SK-N-SH (cell line): ENCODE results near the gene BTK. TPM values are rescaled to one million over a fixed set of nuclear protein-coding genes. Genes with fewer than 3 reads are reported as not detected.

Experiments
- CTCF ChIA-PET: fragments of 300-600, 350-600 bp; formaldehyde crosslinking; extraction: SDS; loops from one replicate; lab custom pipeline; 2021; lab: Yijun Ruan, JAX
- POLR2A ChIA-PET: fragments of 350-600 bp; sonication (Branson Sonifier 250); formaldehyde crosslinking; extraction: SDS; loops from one replicate; lab custom pipeline; 2020; ENCODE audit warnings: antibody characterized with exemption, inconsistent platforms; lab: Yijun Ruan, JAX
- DNase-seq: peaks from one replicate; pipeline ENCODE4 v3.0.0; 2012
- H2AFZ ChIP-seq: fragments of 200-600 bp; sonication (generic); 2 replicates; pipeline ENCODE4 v1.8.1; 2016; ENCODE audit warnings: antibody characterized with exemption, mild to moderate bottlenecking, low read depth
- H3F3A ChIP-seq: fragments of 200-600 bp; sonication (generic); replicated peaks from 2 replicates; pipeline ENCODE3; 2016; ENCODE audit warnings: antibody characterized with exemption, mild to moderate bottlenecking; ENCODE audit not compliant: insufficient read depth
- H3K27ac ChIP-seq, 2 experiments: fragments of 200-500 bp in 1 of 2; fragments of 200-600 bp in 1 of 2; sonication (Bioruptor generic) in 1 of 2; sonication (generic), shearing (Covaris generic) in 1 of 2; 2 replicates each; pipeline versions ENCODE4 v1.5.1 to v1.6.1; 2014 to 2016; ENCODE audit warnings: low read depth in 2 of 2, inconsistent platforms in 1 of 2, low read length in 1 of 2, mild to moderate bottlenecking in 1 of 2, mixed read lengths in 1 of 2
- H3K27me3 ChIP-seq: fragments of 200-600 bp; sonication (generic), shearing (Covaris generic); 2 replicates; pipeline ENCODE4 v1.6.1; 2016; ENCODE audit warnings: mixed run types; ENCODE audit not compliant: insufficient read depth
- H3K36me3 ChIP-seq, 2 experiments: fragments of 200-500 bp in 1 of 2; fragments of 200-600 bp in 1 of 2; sonication (Bioruptor generic) in 1 of 2; sonication (generic) in 1 of 2; replicated peaks in 1 of 2; 2 replicates each; pipeline versions ENCODE3 to v1.5.1; 2014 to 2016; ENCODE audit warnings: low read length in 1 of 2, mild to moderate bottlenecking in 1 of 2; ENCODE audit not compliant: insufficient read depth in 2 of 2, control insufficient read depth in 1 of 2
- H3K4me1 ChIP-seq, 2 experiments: fragments of 200-500 bp in 1 of 2; fragments of 200-600 bp in 1 of 2; sonication (Bioruptor generic) in 1 of 2; sonication (generic), shearing (Covaris generic) in 1 of 2; 2 replicates each; pipeline versions ENCODE4 v1.5.1 to v1.6.1; 2014 to 2016; ENCODE audit warnings: low read depth in 1 of 2, low read length in 1 of 2, mixed run types in 1 of 2; ENCODE audit not compliant: insufficient read depth in 2 of 2, control insufficient read depth in 1 of 2
- H3K4me2 ChIP-seq: fragments of 200-600 bp; sonication (generic), shearing (Covaris generic); 2 replicates; pipeline ENCODE4 v1.6.1; 2017; ENCODE audit warnings: mixed run types
- H3K4me3 ChIP-seq, 2 experiments: fragments of 200-500 bp in 1 of 2; fragments of 200-600 bp in 1 of 2; sonication (Bioruptor generic) in 1 of 2; sonication (generic), shearing (Covaris generic) in 1 of 2; 2 replicates each; pipeline versions ENCODE4 v1.5.1 to v1.8.1; 2014 to 2016; ENCODE audit warnings: low read depth in 2 of 2, inconsistent platforms in 1 of 2, low read length in 1 of 2, mild to moderate bottlenecking in 1 of 2, mixed read lengths in 1 of 2, moderate library complexity in 1 of 2
- H3K79me2 ChIP-seq: fragments of 200-600 bp; sonication (generic); 2 replicates; pipeline ENCODE4 v1.8.1; 2017; ENCODE audit warnings: mild to moderate bottlenecking; ENCODE audit not compliant: insufficient read depth
- H3K9ac ChIP-seq: fragments of 200-600 bp; sonication (generic); 2 replicates; pipeline ENCODE4 v1.6.1; 2017; ENCODE audit warnings: mixed run types
- H3K9me2 ChIP-seq: fragments of 200-600 bp; sonication (generic); 2 replicates; pipeline ENCODE4 v1.6.1; 2017; ENCODE audit warnings: mixed run types
- H3K9me3 ChIP-seq: fragments of 200-600 bp; sonication (generic); 2 replicates; pipeline ENCODE4 v1.6.1; 2017; ENCODE audit warnings: mixed run types, mild to moderate bottlenecking, moderate library complexity
- H4K20me1 ChIP-seq: fragments of 200-600 bp; sonication (generic); 2 replicates; pipeline ENCODE4 v1.6.1; 2017; ENCODE audit warnings: mild to moderate bottlenecking, mixed run types; ENCODE audit not compliant: insufficient read depth
- CHD2 ChIP-seq: fragments of 150-350 bp; IDR thresholded peaks from 2 replicates; pipeline ENCODE4 v1.6.1; 2018; ENCODE audit warnings: low read length; ENCODE audit not compliant: partially characterized antibody
- FOXJ3 ChIP-seq: sonication (generic); formaldehyde crosslinking; IDR thresholded peaks from 2 replicates; pipeline ENCODE4 v1.5.1; 2020; ENCODE audit warnings: mild to moderate bottlenecking, missing genetic modification reagents
- FOXM1 ChIP-seq: IDR thresholded peaks from 2 replicates; pipeline ENCODE4 v1.4.0; 2012; ENCODE audit warnings: low read depth, mild to moderate bottlenecking
- GABPA ChIP-seq: IDR thresholded peaks from 2 replicates; pipeline ENCODE4 v1.4.0; 2012; ENCODE audit warnings: low read depth, mild to moderate bottlenecking
- JUND ChIP-seq: IDR thresholded peaks from 2 replicates; pipeline ENCODE4 v1.4.0; 2012
- MEF2A ChIP-seq: IDR thresholded peaks from 2 replicates; pipeline ENCODE4 v1.4.0; 2012; ENCODE audit warnings: low read depth, borderline replicate concordance
- MXI1 ChIP-seq: IDR thresholded peaks from 2 replicates; pipeline ENCODE4 v1.6.1; 2012; ENCODE audit warnings: mild to moderate bottlenecking, low read depth, low read length, improper control_type of control experiment
- NFIC ChIP-seq: IDR thresholded peaks from 2 replicates; pipeline ENCODE4 v1.4.0; 2012; ENCODE audit warnings: borderline replicate concordance
- NRF1 ChIP-seq: IDR thresholded peaks from 2 replicates; pipeline ENCODE4 v1.6.1; 2012; ENCODE audit warnings: low read depth, mild to moderate bottlenecking, low read length
- POLR2AphosphoS5 ChIP-seq: IDR thresholded peaks from 2 replicates; pipeline ENCODE4 v1.6.1; 2012; ENCODE audit warnings: low read depth, low read length
- RAD21 ChIP-seq: IDR thresholded peaks from 2 replicates; pipeline ENCODE4 v1.6.1; 2012; ENCODE audit warnings: mild to moderate bottlenecking, low read length
- RCOR1 ChIP-seq: fragments of 150-350 bp; IDR thresholded peaks from 2 replicates; pipeline ENCODE4 v1.6.1; 2017; ENCODE audit warnings: antibody characterized with exemption, low read length
- RFX5 ChIP-seq: IDR thresholded peaks from 2 replicates; pipeline ENCODE4 v1.6.1; 2012; ENCODE audit warnings: mild to moderate bottlenecking, improper control_type of control experiment, low read length
- RXRA ChIP-seq: IDR thresholded peaks from 2 replicates; pipeline ENCODE4 v1.4.0; 2012; ENCODE audit warnings: low read depth, mild to moderate bottlenecking, borderline replicate concordance
- SMC3 ChIP-seq: IDR thresholded peaks from 2 replicates; pipeline ENCODE4 v1.6.1; 2012; ENCODE audit warnings: low read depth, low read length, improper control_type of control experiment
- TAF1 ChIP-seq: IDR thresholded peaks from 2 replicates; pipeline ENCODE4 v1.6.1; 2012; ENCODE audit warnings: low read depth, mild to moderate bottlenecking, low read length, moderate library complexity, borderline replicate concordance
- TEAD4 ChIP-seq: IDR thresholded peaks from 2 replicates; pipeline ENCODE4 v1.4.0; 2012; ENCODE audit warnings: mild to moderate bottlenecking, borderline replicate concordance; ENCODE audit not compliant: insufficient read depth
- YY1 ChIP-seq: IDR thresholded peaks from 2 replicates; pipeline ENCODE4 v1.4.0; 2012; ENCODE audit warnings: low read depth, mild to moderate bottlenecking
- WGBS: methylation state at CpG from one replicate; pipeline ENCODE4 v1.1.6; 2017; ENCODE audit warnings: low lambda C conversion rate; 5-methylcytosine and 5-hydroxymethylcytosine counted together
- polyA plus RNA-seq, 3 experiments: library from polyadenylated mRNA; depleted of rRNA; stranded (reverse); fragments of >200 nt; gene quantifications; 2 replicates each; pipeline ENCODE4 v1.2.3, GENCODE V29; 2012
- TF ChIP-seq, protein P1 (sequence below): IDR thresholded peaks from 2 replicates; pipeline ENCODE4 v1.4.0; 2012; ENCODE audit warnings: low read depth
- TF ChIP-seq, protein P2 (sequence below): fragments of 150-350 bp; IDR thresholded peaks from 2 replicates; pipeline ENCODE4 v1.6.1; 2016; ENCODE audit warnings: mild to moderate bottlenecking, low read depth, low read length

BTK gene
- polyA plus RNA-seq, 1 of the 3 experiments (the other 2 are of a cell fraction) = not detected

DNA sequence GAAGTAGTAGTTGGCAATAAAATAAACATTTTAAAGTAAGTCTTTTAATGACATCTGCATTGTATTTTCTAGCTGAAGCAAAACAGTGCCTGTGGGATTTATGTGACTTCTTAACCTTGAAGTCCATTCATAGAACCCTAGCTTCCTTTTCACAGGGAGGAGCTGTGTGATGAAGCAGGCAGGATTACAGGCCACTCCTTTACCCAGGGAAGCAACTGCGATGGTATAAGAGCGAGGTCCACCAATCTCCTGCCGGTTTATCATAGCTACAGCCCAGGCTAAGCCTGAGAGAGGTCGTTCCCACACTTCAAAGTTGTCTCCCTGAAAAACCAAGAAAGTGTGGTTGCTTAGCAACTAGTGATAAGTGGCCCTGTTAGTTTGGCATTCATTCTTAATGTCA, 11.8 kb upstream of the BTK start:
- no peak overlapping the region for H3K4me2 ChIP-seq
- no peak overlapping the region for H3K27ac ChIP-seq
- DNase-seq = no peak
- H3K4me3 ChIP-seq = no peak overlapping the region
- H3K79me2 ChIP-seq = peaks cover 7% of the 10 kb centered on the region; the same call in 1 of the 2 replicates
- H3K27me3 ChIP-seq = no peaks in the 10 kb centered on the region
- 66% methylated on average over 2 of the region's 4 CpGs for WGBS
- H3K9me2 ChIP-seq = no peaks in the 10 kb centered on the region
- peaks cover 27% of the 10 kb centered on the region in 2 experiments for H3K36me3 ChIP-seq
- CTCF ChIA-PET = interaction anchor here (0.7 to 1.9 kb wide), 3 partner anchors 17 to 727 kb away, joined by 3 to 6 read pairs (median 3); no protein-coding TSS in a partner anchor
- peaks cover 5% of the 10 kb centered on the region for H4K20me1 ChIP-seq
- no peaks in the 10 kb centered on the region for H3K9me3 ChIP-seq
- H2AFZ ChIP-seq = no peak overlapping the region
- no peak for TF ChIP-seq POLR2AphosphoS5
- no peak for TF ChIP-seq RCOR1
- TF ChIP-seq JUND = no peak
- TF ChIP-seq, protein P1, sequence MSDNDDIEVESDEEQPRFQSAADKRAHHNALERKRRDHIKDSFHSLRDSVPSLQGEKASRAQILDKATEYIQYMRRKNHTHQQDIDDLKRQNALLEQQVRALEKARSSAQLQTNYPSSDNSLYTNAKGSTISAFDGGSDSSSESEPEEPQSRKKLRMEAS = no peak
- TF ChIP-seq YY1 = no peak
- TF ChIP-seq CHD2 = no peak
- TF ChIP-seq GABPA = no peak
- no peak for TF ChIP-seq RXRA
- no peak for TF ChIP-seq FOXJ3 (CRISPR knock-in tag)
- TF ChIP-seq NRF1 = no peak
- TF ChIP-seq NFIC = no peak
- TF ChIP-seq RFX5 = no peak
- TF ChIP-seq TEAD4 = no peak
- TF ChIP-seq TAF1 = no peak
- no peak for TF ChIP-seq RAD21
- TF ChIP-seq MXI1 = no peak
- no peak for TF ChIP-seq SMC3
- TF ChIP-seq FOXM1 = no peak
- TF ChIP-seq, protein P2, sequence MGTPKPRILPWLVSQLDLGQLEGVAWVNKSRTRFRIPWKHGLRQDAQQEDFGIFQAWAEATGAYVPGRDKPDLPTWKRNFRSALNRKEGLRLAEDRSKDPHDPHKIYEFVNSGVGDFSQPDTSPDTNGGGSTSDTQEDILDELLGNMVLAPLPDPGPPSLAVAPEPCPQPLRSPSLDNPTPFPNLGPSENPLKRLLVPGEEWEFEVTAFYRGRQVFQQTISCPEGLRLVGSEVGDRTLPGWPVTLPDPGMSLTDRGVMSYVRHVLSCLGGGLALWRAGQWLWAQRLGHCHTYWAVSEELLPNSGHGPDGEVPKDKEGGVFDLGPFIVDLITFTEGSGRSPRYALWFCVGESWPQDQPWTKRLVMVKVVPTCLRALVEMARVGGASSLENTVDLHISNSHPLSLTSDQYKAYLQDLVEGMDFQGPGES = no peak
- peaks cover 0 to 3% of the 10 kb centered on the region in 2 experiments; a peak in 1 of 4 replicates for H3K4me1 ChIP-seq
- H3F3A ChIP-seq = peaks cover 33% of the 10 kb centered on the region
- no peak overlapping the region for H3K9ac ChIP-seq
- POLR2A ChIA-PET = interaction anchor here (1.4 kb wide), 1 partner anchor 10 kb away, joined by 4 read pairs; the partner anchor contains the start of gene GLA

DNA sequence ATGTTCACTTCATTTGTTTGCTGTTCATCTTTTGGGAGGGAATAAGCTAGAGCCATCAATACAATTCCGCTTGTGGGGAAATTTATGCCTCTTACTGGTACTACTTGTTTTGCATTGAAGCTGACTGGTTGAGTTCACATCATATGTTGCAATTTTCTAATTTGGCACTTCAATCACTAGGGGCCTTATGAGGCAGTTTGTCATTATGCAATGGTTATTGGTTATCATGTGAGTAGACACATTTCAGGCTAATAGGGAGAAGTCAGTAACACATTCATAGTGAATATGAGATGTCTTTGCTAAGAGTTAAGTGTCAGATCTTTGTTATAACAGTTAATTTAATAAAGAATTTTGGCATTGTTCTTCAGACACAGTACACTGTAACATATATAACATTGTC, 9.8 kb upstream of the BTK start:
- peaks cover 4 to 10% of the 10 kb centered on the region in 2 experiments; a peak in 2 of 4 replicates for H3K4me1 ChIP-seq
- H3K79me2 ChIP-seq = peaks cover 22% of the 10 kb centered on the region; the same call in 1 of the 2 replicates
- no peak overlapping the region for H3K4me3 ChIP-seq
- TF ChIP-seq RCOR1 (no peak), FOXJ3 (CRISPR knock-in tag) (no peak), NRF1 (no peak), SMC3 (no peak), MEF2A (no peak), MXI1 (no peak)
- TF ChIP-seq, protein P1 = no peak
- H3K4me2 ChIP-seq = no peak overlapping the region
- no peak overlapping the region for H3K27ac ChIP-seq
- peaks cover 5% of the 10 kb centered on the region for H4K20me1 ChIP-seq
- no peaks in the 10 kb centered on the region for H3K27me3 ChIP-seq
- H2AFZ ChIP-seq = no peak overlapping the region
- H3K36me3 ChIP-seq = peaks cover 35 to 37% of the 10 kb centered on the region in 2 experiments
- 100% methylated on average over 1 of the region's 1 CpG for WGBS
- H3K9me3 ChIP-seq = no peaks in the 10 kb centered on the region
- CTCF ChIA-PET = no interaction called here
- no peaks in the 10 kb centered on the region for H3K9me2 ChIP-seq
- no peak for DNase-seq
- POLR2A ChIA-PET = interaction anchor here (1.0 kb wide), 1 partner anchor 298 kb away, joined by 4 read pairs; the partner anchor contains the start of gene CENPI
- H3F3A ChIP-seq = peaks cover 39% of the 10 kb centered on the region
- no peak overlapping the region for H3K9ac ChIP-seq
